GM12875 (cell line): ENCODE measurements around the gene C19orf33.

Experiments used
- H3K4me3 ChIP-seq: one replicate; pipeline ENCODE4 v1.5.1; 2011; ENCODE audit warnings: low read depth, low read length, control low read depth
- TF ChIP-seq, protein P1 (sequence below): IDR thresholded peaks from 2 replicates; pipeline ENCODE4 v1.5.1; 2011; ENCODE audit warnings: low read depth, mild to moderate bottlenecking, control low read depth, inconsistent platforms, low read length, moderate library complexity, borderline replicate concordance; ENCODE audit not compliant: insufficient read depth

C19orf33 gene

DNA sequence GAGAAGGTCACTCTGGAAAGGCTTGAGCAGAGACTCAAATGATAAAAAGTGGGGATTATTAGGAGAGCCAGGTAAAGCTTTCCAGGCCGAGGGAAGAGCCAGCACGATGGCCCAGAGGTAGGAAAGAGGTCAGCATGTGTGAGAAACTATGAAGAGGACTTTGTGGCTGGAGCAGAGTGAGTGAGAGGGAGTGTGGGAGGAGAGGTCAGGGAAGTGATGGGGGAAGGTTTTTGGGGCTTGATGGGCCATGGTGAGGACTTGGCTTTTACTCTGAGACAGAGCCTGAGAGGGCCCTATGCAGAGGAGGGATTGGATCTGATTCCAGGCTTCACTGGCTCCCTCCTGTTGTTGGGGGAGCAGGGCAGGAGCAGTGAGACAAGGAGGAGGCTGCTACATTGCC lies 36.9 kb downstream of the C19orf33 start:
- H3K4me3 ChIP-seq = no peak overlapping the region
- TF ChIP-seq, protein P1, sequence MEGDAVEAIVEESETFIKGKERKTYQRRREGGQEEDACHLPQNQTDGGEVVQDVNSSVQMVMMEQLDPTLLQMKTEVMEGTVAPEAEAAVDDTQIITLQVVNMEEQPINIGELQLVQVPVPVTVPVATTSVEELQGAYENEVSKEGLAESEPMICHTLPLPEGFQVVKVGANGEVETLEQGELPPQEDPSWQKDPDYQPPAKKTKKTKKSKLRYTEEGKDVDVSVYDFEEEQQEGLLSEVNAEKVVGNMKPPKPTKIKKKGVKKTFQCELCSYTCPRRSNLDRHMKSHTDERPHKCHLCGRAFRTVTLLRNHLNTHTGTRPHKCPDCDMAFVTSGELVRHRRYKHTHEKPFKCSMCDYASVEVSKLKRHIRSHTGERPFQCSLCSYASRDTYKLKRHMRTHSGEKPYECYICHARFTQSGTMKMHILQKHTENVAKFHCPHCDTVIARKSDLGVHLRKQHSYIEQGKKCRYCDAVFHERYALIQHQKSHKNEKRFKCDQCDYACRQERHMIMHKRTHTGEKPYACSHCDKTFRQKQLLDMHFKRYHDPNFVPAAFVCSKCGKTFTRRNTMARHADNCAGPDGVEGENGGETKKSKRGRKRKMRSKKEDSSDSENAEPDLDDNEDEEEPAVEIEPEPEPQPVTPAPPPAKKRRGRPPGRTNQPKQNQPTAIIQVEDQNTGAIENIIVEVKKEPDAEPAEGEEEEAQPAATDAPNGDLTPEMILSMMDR = no peak

DNA sequence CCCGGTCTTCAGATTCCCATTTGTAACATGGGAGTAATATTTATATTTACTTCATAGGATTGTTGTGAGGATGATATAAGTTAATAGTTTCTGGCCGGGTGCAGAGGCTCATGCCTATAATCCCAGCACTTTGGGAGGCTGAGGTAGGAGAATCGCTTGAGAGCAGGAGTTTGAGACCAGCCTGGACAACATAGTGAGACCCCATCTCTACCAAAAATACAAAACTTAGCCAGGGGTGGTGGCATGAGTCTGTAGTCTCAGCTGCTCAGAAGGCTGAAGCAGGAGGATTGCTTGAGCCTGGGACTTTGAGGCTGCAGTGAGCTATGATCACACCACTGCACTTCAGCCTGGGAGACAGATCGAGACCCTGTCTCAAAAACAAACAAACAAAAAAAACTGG lies 42.8 kb downstream of the C19orf33 start:
- TF ChIP-seq, protein P1 = no peak
- H3K4me3 ChIP-seq = no peak overlapping the region

DNA sequence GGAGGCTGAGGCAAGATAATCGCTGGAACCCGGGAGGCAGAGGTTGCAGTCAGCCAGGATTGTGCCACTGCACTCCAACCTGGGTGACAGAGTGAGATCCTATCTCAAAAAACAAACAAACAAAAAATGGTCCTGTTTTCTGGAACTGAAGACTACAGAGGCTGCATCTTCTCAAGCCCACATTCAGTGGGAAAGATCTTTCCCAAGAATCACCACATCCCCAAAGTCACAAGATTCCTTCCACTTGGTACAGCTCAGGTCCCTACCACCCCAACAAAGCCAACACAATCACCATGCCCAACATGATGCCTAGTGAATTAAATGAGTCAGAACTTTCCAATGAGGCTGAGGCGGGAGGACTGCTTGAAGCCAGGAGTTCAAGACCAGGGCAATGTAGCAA lies 46.8 kb downstream of the C19orf33 start:
- TF ChIP-seq, protein P1 = no peak
- no peak overlapping the region for H3K4me3 ChIP-seq

DNA sequence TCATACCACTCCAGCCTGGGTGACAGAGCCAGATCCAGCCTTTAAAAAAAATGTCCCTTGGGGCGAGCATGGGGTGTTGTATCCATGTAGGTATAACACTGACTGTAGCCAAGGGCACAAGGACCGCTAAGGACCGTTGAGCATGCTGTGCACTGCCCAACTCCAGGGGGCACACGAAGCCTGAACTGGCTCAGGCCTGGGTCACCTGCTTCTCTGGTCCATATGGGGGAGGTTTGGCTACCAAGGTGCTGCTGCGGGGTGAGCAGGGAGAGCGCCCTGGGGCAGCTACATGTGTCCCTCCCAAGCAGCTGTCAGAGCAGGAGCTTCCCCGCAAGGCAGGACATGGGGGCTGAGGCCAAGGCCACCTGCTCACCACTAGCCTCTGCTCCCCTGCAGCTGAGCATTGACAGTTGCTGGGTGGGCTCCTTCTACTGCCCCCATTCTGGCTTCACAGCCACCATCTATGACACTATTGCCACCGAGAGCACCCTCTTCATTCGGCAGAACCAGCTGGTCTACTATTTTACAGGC lies 47.9 kb downstream of the C19orf33 start:
- no peak overlapping the region for H3K4me3 ChIP-seq
- TF ChIP-seq, protein P1 = no peak

DNA sequence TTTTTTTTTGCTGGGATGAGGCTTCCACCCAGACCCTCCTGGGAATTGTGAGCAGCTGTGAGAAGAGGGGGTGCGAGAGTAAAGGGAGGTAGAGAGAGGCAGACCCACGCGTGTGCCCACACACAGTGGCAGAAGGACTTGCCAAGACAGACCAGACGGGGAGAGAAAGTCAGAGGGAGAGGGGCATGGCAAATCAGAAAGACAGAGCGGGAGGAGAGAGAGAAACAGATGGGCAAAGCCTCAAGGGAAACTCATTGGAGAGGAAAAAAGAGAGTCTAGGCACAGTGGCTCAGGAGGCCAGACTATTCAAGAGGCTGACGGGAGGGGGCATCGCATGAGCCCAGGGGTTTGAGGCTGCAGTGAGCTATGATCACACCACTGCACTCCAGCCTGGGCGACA lies 48.6 kb downstream of the C19orf33 start:
- TF ChIP-seq, protein P1 = no peak
- no peak overlapping the region for H3K4me3 ChIP-seq
